ENCODE data around the gene EFNA4.

The EFNA4 gene

DNA sequence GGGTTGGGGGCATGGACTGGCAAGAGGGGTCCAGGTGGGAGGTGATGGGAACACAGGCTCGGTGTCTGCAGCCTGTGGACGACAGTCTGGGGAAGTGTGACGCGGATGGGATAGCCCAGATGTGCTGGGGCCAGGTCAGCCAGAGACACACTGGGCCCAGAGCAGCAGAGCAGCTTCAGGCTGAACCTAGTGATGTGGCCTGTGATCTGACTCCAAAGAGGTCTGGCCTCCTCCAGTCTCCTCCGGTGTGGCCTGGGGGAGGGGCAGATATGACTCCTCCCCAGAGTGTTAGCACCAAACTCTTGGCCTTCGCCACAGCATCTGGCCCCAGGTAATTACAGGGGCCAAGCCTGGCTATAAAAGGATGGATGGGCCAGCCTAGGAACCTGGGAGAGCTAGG is 28.6 kb downstream of the EFNA4 start:
- H3K9me3 ChIP-seq (replicated peaks in 1 of 2; ENCODE audit: control insufficient read depth in 2 of 2, insufficient read depth in 1 of 2, low read depth in 1 of 2, low read length in 2 of 2), result peaks cover 0 to 2% of the 10 kb centered on the region in 2 donors
- no peak overlapping the region for H3K27ac ChIP-seq (replicated peaks; ENCODE audit: low read length)
- no peak overlapping the region for H3K4ac ChIP-seq (ENCODE audit: low read length)
- DNase-seq (ENCODE audit: low spot score), result no peak
- no peak overlapping the region for H4K91ac ChIP-seq (ENCODE audit: low read depth, low read length, poor library complexity)
- peaks cover 3 to 11% of the 10 kb centered on the region in 2 donors for H3K4me1 ChIP-seq (ENCODE audit: control insufficient read depth in 2 of 2, insufficient read depth in 1 of 2, low read depth in 1 of 2, low read length in 2 of 2)
- H3K18ac ChIP-seq (ENCODE audit: low read length), result no peak overlapping the region
- no peak overlapping the region for H4K8ac ChIP-seq (ENCODE audit: low read depth, low read length)
- no peak overlapping the region for H3K9ac ChIP-seq (ENCODE audit: low read depth, low read length, poor library complexity)
- no peak overlapping the region for H2BK120ac ChIP-seq (ENCODE audit: low read depth, low read length)
- no peak overlapping the region for H3K4me3 ChIP-seq (ENCODE audit: low read length in 2 of 2)
- WGBS, 2 donors (ENCODE audit: extremely low coverage in 2 of 2, insufficient read length in 2 of 2, insufficient replicate concordance in 1 of 2), result no CpG with 5 or more reads among the region's 6 CpGs
- peaks cover 0 to 21% (median 3%) of the 10 kb centered on the region in 3 experiments for H3K27me3 ChIP-seq (ENCODE audit: control insufficient read depth in 3 of 3, insufficient read depth in 3 of 3, low read depth in 1 of 3, low read length in 3 of 3)
- no peak overlapping the region for H3K23ac ChIP-seq (ENCODE audit: low read depth, low read length, poor library complexity)
- H3K36me3 ChIP-seq (replicated peaks in 1 of 2; ENCODE audit: control insufficient read depth in 2 of 2, insufficient read depth in 2 of 2, low read length in 2 of 2), result no peaks in the 10 kb centered on the region
- peak overlapping the region; percentile 15 for H2BK5ac ChIP-seq (ENCODE audit: low read length)
- H2BK12ac ChIP-seq (ENCODE audit: low read length), result no peak overlapping the region
- no peak overlapping the region for H3K14ac ChIP-seq (ENCODE audit: low read length)
- no peaks in the 10 kb centered on the region for H3K79me1 ChIP-seq (ENCODE audit: low read depth, low read length)
- H3K4me2 ChIP-seq (ENCODE audit: insufficient read depth, low read length, poor library complexity, severe bottlenecking), result no peak overlapping the region
- H2AK5ac ChIP-seq (ENCODE audit: low read depth, low read length), result peak overlapping the region; percentile 94
- peak overlapping the region; percentile 91 for H2BK15ac ChIP-seq (ENCODE audit: low read length)
- no peak overlapping the region for H2AFZ ChIP-seq (ENCODE audit: low read length)

DNA sequence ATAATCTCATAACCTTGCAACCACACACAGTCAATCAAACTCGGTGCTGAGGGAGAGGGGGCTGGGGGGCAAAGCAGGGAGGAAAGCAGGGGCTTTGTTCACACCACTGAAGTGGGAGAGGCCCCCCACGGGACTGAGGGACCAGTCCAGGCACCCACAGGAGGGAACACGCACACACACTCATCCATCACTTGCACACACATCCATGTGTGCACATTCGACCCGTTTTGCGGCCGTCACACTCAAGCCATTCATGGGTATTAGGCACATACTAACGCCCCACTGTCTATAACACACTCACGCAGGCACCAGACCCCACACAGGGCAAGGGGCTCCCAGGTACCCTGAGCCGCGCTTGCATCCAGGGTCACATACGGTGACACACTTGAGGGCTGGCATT is 29.1 kb downstream of the EFNA4 start:
- no peak overlapping the region for H3K23ac ChIP-seq (ENCODE audit: low read depth, low read length, poor library complexity)
- H3K18ac ChIP-seq (ENCODE audit: low read length), result no peak overlapping the region

DNA sequence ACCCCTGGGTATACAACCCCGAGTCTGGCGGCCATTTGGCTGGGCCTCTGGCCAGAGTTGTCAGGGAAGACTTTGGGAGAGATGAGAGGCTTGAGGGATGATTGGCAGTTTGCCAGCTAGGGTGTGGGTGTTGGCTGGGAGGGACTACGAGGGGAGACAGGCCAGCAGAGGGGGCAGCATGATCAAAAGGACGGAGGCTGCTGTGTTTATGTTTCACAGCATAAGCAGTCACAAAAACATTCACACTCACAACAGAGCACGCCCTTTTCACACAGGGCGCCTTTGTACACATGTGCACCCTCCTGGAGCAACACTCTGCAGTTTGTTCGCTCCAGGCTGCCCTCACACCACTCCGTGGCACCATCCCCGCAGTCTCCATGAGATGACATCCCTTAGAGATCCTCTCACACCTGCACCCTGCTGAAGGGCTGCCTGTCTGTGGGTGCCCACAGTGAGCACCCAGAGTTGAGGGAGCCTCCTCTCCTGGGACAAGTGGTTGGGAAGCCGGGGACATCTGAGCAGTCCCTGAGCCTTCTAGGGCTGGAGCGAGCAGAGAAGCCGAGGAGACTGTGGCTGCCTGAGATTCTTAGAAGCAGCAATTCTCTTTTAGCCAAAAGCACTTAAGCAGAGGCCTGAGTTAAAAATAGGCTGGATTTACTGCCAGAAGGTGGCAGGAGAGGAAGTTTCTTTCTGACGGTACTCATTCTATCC is 30.5 kb downstream of the EFNA4 start:
- no peak overlapping the region for H3K4ac ChIP-seq (ENCODE audit: low read length)
- DNase-seq (ENCODE audit: low spot score), result no peak

More for the DNA sequence above, 29.1 kb downstream of the EFNA4 start:
- Histone ChIP-seq H3K4me3 (ENCODE audit: low read length in 2 of 2) (no peak overlapping the region), H3K4me2 (ENCODE audit: insufficient read depth, low read length, poor library complexity, severe bottlenecking) (no peak overlapping the region), H2BK12ac (ENCODE audit: low read length) (no peak overlapping the region), H2AK5ac (ENCODE audit: low read depth, low read length) (no peak overlapping the region), H2BK15ac (ENCODE audit: low read length) (no peak overlapping the region), H2BK5ac (ENCODE audit: low read length) (no peak overlapping the region), H4K91ac (ENCODE audit: low read depth, low read length, poor library complexity) (no peak overlapping the region), H4K8ac (ENCODE audit: low read depth, low read length) (no peak overlapping the region), H2AFZ (ENCODE audit: low read length) (no peak overlapping the region), H3K4me1 (ENCODE audit: control insufficient read depth in 2 of 2, insufficient read depth in 1 of 2, low read depth in 1 of 2, low read length in 2 of 2) (peaks cover 3 to 11% of the 10 kb centered on the region in 2 donors), H3K4ac (ENCODE audit: low read length) (no peak overlapping the region), H3K27ac (replicated peaks; ENCODE audit: low read length) (no peak overlapping the region), H3K36me3 (replicated peaks in 1 of 2; ENCODE audit: control insufficient read depth in 2 of 2, insufficient read depth in 2 of 2, low read length in 2 of 2) (no peaks in the 10 kb centered on the region), H3K14ac (ENCODE audit: low read length) (no peak overlapping the region), H2BK120ac (ENCODE audit: low read depth, low read length) (no peak overlapping the region), H3K9me3 (replicated peaks in 1 of 2; ENCODE audit: control insufficient read depth in 2 of 2, insufficient read depth in 1 of 2, low read depth in 1 of 2, low read length in 2 of 2) (peaks cover 0 to 2% of the 10 kb centered on the region in 2 donors), H3K9ac (ENCODE audit: low read depth, low read length, poor library complexity) (no peak overlapping the region), H3K79me1 (ENCODE audit: low read depth, low read length) (no peaks in the 10 kb centered on the region), H3K27me3 (ENCODE audit: control insufficient read depth in 3 of 3, insufficient read depth in 3 of 3, low read depth in 1 of 3, low read length in 3 of 3) (peaks cover 0 to 21% (median 3%) of the 10 kb centered on the region in 3 experiments)
- no CpG with 5 or more reads among the region's 12 CpGs for WGBS, 2 donors (ENCODE audit: extremely low coverage in 2 of 2, insufficient read length in 2 of 2, insufficient replicate concordance in 1 of 2)
- DNase-seq (ENCODE audit: low spot score), result no peak

DNA sequence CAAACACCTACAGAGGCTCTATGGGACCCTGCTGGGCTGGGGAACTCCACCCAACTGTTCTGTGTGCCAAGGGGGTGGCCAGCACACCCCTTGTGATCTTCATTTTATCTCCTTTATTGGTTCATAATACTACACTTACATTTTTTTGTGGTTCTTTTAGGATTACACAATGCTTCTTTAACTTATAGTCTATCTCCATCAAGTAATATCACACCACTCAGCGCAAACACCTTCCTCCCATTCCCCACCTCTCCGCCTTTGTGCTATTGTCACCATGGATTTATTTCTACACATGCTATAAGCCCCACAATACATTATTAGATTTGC is 31.0 kb downstream of the EFNA4 start:
- no peak overlapping the region for H2BK5ac ChIP-seq (ENCODE audit: low read length)
- no peak overlapping the region for H3K9ac ChIP-seq (ENCODE audit: low read depth, low read length, poor library complexity)
- H3K4me1 ChIP-seq (ENCODE audit: control insufficient read depth in 2 of 2, insufficient read depth in 1 of 2, low read depth in 1 of 2, low read length in 2 of 2), result peaks cover 3 to 11% of the 10 kb centered on the region in 2 donors
- H3K9me3 ChIP-seq (replicated peaks in 1 of 2; ENCODE audit: control insufficient read depth in 2 of 2, insufficient read depth in 1 of 2, low read depth in 1 of 2, low read length in 2 of 2), result peaks cover 0 to 2% of the 10 kb centered on the region in 2 donors
- H3K4me2 ChIP-seq (ENCODE audit: insufficient read depth, low read length, poor library complexity, severe bottlenecking), result no peak overlapping the region
- DNase-seq (ENCODE audit: low spot score), result no peak
- H3K79me1 ChIP-seq (ENCODE audit: low read depth, low read length), result no peaks in the 10 kb centered on the region
- H3K4ac ChIP-seq (ENCODE audit: low read length), result no peak overlapping the region
- no peak overlapping the region for H2BK120ac ChIP-seq (ENCODE audit: low read depth, low read length)
- no peak overlapping the region for H3K23ac ChIP-seq (ENCODE audit: low read depth, low read length, poor library complexity)
- no peak overlapping the region for H2BK12ac ChIP-seq (ENCODE audit: low read length)
- H3K18ac ChIP-seq (ENCODE audit: low read length), result no peak overlapping the region
- H3K4me3 ChIP-seq (ENCODE audit: low read length in 2 of 2), result no peak overlapping the region
- WGBS, 2 donors (ENCODE audit: extremely low coverage in 2 of 2, insufficient read length in 2 of 2, insufficient replicate concordance in 1 of 2), result no CpG with 5 or more reads among the region's 2 CpGs
- H3K14ac ChIP-seq (ENCODE audit: low read length), result no peak overlapping the region
- no peak overlapping the region for H3K27ac ChIP-seq (replicated peaks; ENCODE audit: low read length)
- no peak overlapping the region for H2AK5ac ChIP-seq (ENCODE audit: low read depth, low read length)
- H2BK15ac ChIP-seq (ENCODE audit: low read length), result no peak overlapping the region
- H4K8ac ChIP-seq (ENCODE audit: low read depth, low read length), result no peak overlapping the region
- no peak overlapping the region for H4K91ac ChIP-seq (ENCODE audit: low read depth, low read length, poor library complexity)
- no peak overlapping the region for H2AFZ ChIP-seq (ENCODE audit: low read length)
- H3K36me3 ChIP-seq (replicated peaks in 1 of 2; ENCODE audit: control insufficient read depth in 2 of 2, insufficient read depth in 2 of 2, low read length in 2 of 2), result no peaks in the 10 kb centered on the region
- H3K27me3 ChIP-seq (ENCODE audit: control insufficient read depth in 3 of 3, insufficient read depth in 3 of 3, low read depth in 1 of 3, low read length in 3 of 3), result peaks cover 0 to 21% (median 3%) of the 10 kb centered on the region in 3 experiments

More for the DNA sequence above, 30.5 kb downstream of the EFNA4 start:
- H3K4me3 ChIP-seq (ENCODE audit: low read length in 2 of 2), result no peak overlapping the region
- no peaks in the 10 kb centered on the region for H3K36me3 ChIP-seq (replicated peaks in 1 of 2; ENCODE audit: control insufficient read depth in 2 of 2, insufficient read depth in 2 of 2, low read length in 2 of 2)
- no peak overlapping the region for H2BK12ac ChIP-seq (ENCODE audit: low read length)
- H4K91ac ChIP-seq (ENCODE audit: low read depth, low read length, poor library complexity), result no peak overlapping the region
- H2BK120ac ChIP-seq (ENCODE audit: low read depth, low read length), result no peak overlapping the region
- peaks cover 0 to 2% of the 10 kb centered on the region in 2 donors for H3K9me3 ChIP-seq (replicated peaks in 1 of 2; ENCODE audit: control insufficient read depth in 2 of 2, insufficient read depth in 1 of 2, low read depth in 1 of 2, low read length in 2 of 2)
- H2AFZ ChIP-seq (ENCODE audit: low read length), result peak overlapping the region; percentile 75
- peak overlapping the region; percentile 8 for H3K23ac ChIP-seq (ENCODE audit: low read depth, low read length, poor library complexity)
- peaks cover 0 to 21% (median 3%) of the 10 kb centered on the region in 3 experiments for H3K27me3 ChIP-seq (ENCODE audit: control insufficient read depth in 3 of 3, insufficient read depth in 3 of 3, low read depth in 1 of 3, low read length in 3 of 3)
- no peak overlapping the region for H4K8ac ChIP-seq (ENCODE audit: low read depth, low read length)
- H3K79me1 ChIP-seq (ENCODE audit: low read depth, low read length), result no peaks in the 10 kb centered on the region
- WGBS, 2 donors (ENCODE audit: extremely low coverage in 2 of 2, insufficient read length in 2 of 2, insufficient replicate concordance in 1 of 2), result no CpG with 5 or more reads among the region's 13 CpGs
- peak overlapping the region; percentile 20 for H2BK15ac ChIP-seq (ENCODE audit: low read length)
- H2AK5ac ChIP-seq (ENCODE audit: low read depth, low read length), result peak overlapping the region; percentile 71
- peak overlapping the region; percentile 9 for H3K27ac ChIP-seq (replicated peaks; ENCODE audit: low read length)
- H3K4me1 ChIP-seq (ENCODE audit: control insufficient read depth in 2 of 2, insufficient read depth in 1 of 2, low read depth in 1 of 2, low read length in 2 of 2), result peaks cover 3 to 11% of the 10 kb centered on the region in 2 donors
- no peak overlapping the region for H3K4me2 ChIP-seq (ENCODE audit: insufficient read depth, low read length, poor library complexity, severe bottlenecking)
- no peak overlapping the region for H2BK5ac ChIP-seq (ENCODE audit: low read length)
- no peak overlapping the region for H3K14ac ChIP-seq (ENCODE audit: low read length)
- no peak overlapping the region for H3K9ac ChIP-seq (ENCODE audit: low read depth, low read length, poor library complexity)
- no peak overlapping the region for H3K18ac ChIP-seq (ENCODE audit: low read length)
